ENCODE measurements around the gene CELSR3. TPM values are rescaled to one million over a fixed set of nuclear protein-coding genes. Genes with fewer than 3 reads are reported as not detected.

CELSR3 gene
- total RNA-seq, 2 experiments from 2014 or later: 4.9 to 5.1 TPM

- Mint-ChIP-seq H3K4me3 (no peak overlapping the region), H3K27ac (no peak overlapping the region), H3K36me3 (ENCODE audit: low read depth) (no peaks in the 10 kb centered on the region), H3K27me3 (ENCODE audit: low read depth) (peaks cover 36% of the 10 kb centered on the region), H3K9me3 (no peaks in the 10 kb centered on the region), H3K4me1 (ENCODE audit: low read depth) (peaks cover 6% of the 10 kb centered on the region)
- intact Hi-C loops (cut with micrococcal nuclease): no loop called here
- CTCF ChIA-PET: interaction anchor here (0.6 kb wide), 1 partner anchor 26 kb away, joined by 3 read pairs; no protein-coding TSS in a partner anchor
- DNase-seq: no peak
Observed at GRCh38 chr3:48591886-48592518, 70.7 kb downstream of the CELSR3 start.

GRCh38 chr3:48591436-48591835 is 71.2 kb downstream of the CELSR3 start:
- H3K27me3 Mint-ChIP-seq (ENCODE audit: low read depth): peaks cover 36% of the 10 kb centered on the region
- no peak overlapping the region for H3K27ac Mint-ChIP-seq
- DNase-seq: no peak
- H3K36me3 Mint-ChIP-seq (ENCODE audit: low read depth): no peaks in the 10 kb centered on the region
- H3K4me1 Mint-ChIP-seq (ENCODE audit: low read depth): peaks cover 6% of the 10 kb centered on the region
- H3K9me3 Mint-ChIP-seq: no peaks in the 10 kb centered on the region
- CTCF ChIA-PET: no interaction called here
- intact Hi-C loops (cut with micrococcal nuclease): no loop called here
- no peak overlapping the region for H3K4me3 Mint-ChIP-seq

GRCh38 chr3:48588230-48588629 is 74.5 kb downstream of the CELSR3 start:
- no peak overlapping the region for H3K4me3 Mint-ChIP-seq
- DNase-seq: no peak
- H3K27ac Mint-ChIP-seq: no peak overlapping the region
- intact Hi-C loops (cut with micrococcal nuclease): no loop called here
- H3K36me3 Mint-ChIP-seq (ENCODE audit: low read depth): no peaks in the 10 kb centered on the region
- no peaks in the 10 kb centered on the region for H3K4me1 Mint-ChIP-seq (ENCODE audit: low read depth)
- H3K27me3 Mint-ChIP-seq (ENCODE audit: low read depth): peaks cover 27% of the 10 kb centered on the region
- CTCF ChIA-PET: no interaction called here
- H3K9me3 Mint-ChIP-seq: no peaks in the 10 kb centered on the region

GRCh38 chr3:48587686-48588085 is 75.0 kb downstream of the CELSR3 start:
- Mint-ChIP-seq H3K36me3 (ENCODE audit: low read depth) (no peaks in the 10 kb centered on the region), H3K27ac (no peak overlapping the region), H3K4me3 (no peak overlapping the region), H3K27me3 (ENCODE audit: low read depth) (peaks cover 22% of the 10 kb centered on the region), H3K4me1 (ENCODE audit: low read depth) (no peaks in the 10 kb centered on the region), H3K9me3 (no peaks in the 10 kb centered on the region)
- no peak for DNase-seq
- intact Hi-C loops (cut with micrococcal nuclease): no loop called here
- CTCF ChIA-PET: no interaction called here

Small RNA genes within 50 kb of the gene (microRNA-seq; reads per million reads assigned to microRNA genes)
- not detected for gene MIR4793 (ENCODE audit: borderline microRNAs expressed, borderline replicate concordance)

Other genes with a start within 250 kb of the CELSR3 start
- 1 to 10 TPM; 1.5 to 2.0 TPM for gene PLXNB1, start 232.8 kb downstream of the CELSR3 start, total RNA-seq
- 10 to 100 TPM; 16.4 to 17.4 TPM for gene CCDC51, start 222.8 kb downstream of the CELSR3 start, total RNA-seq
- gene TMA7, start 222.6 kb downstream of the CELSR3 start, total RNA-seq: 100 to 1,000 TPM; 319 to 353 TPM
- gene ATRIP, start 216.1 kb downstream of the CELSR3 start, total RNA-seq: 10 to 100 TPM in 1 of 2 experiments, 1 to 10 TPM in 1; 8.9 to 10.0 TPM
- 10 to 100 TPM; 85.7 to 90.3 TPM for gene SHISA5, start 158.7 kb downstream of the CELSR3 start, total RNA-seq
- 1 to 10 TPM; 5.1 to 5.4 TPM for gene PFKFB4, start 106.1 kb downstream of the CELSR3 start, total RNA-seq
- not detected for gene UCN2, start 99.1 kb downstream of the CELSR3 start, total RNA-seq
- 1 to 10 TPM in 1 of 2 experiments, under 1 TPM in 1; 0.84 to 1.0 TPM for gene COL7A1, start 67.6 kb downstream of the CELSR3 start, total RNA-seq
- 100 to 1,000 TPM; 211 to 232 TPM for gene UQCRC1, start 53.2 kb downstream of the CELSR3 start, total RNA-seq
- not detected for gene TMEM89, start 41.1 kb downstream of the CELSR3 start, total RNA-seq
- gene SLC26A6, start 27.4 kb downstream of the CELSR3 start, total RNA-seq: 10 to 100 TPM; 24.3 to 24.7 TPM
- gene NCKIPSD, start 23.0 kb upstream of the CELSR3 start, total RNA-seq: 10 to 100 TPM; 27.3 to 28.7 TPM
- 10 to 100 TPM; 64.3 to 68.3 TPM for gene IP6K2, start 54.3 kb upstream of the CELSR3 start, total RNA-seq
- 10 to 100 TPM; 18.5 to 21.7 TPM for gene PRKAR2A, start 185.0 kb upstream of the CELSR3 start, total RNA-seq
- 10 to 100 TPM; 12.9 to 16.2 TPM for gene SLC25A20, start 236.0 kb upstream of the CELSR3 start, total RNA-seq

All from activated naive CD4-positive, alpha-beta T cell treated with anti-CD3 and anti-CD28 coated beads for 36 hours (primary cell).